Effector memory CD8-positive, alpha-beta T cell (primary cell): ENCODE data around the gene JAKMIP2.
"Not testable (repeated sequence)": the region's sequence is repeated elsewhere in the genome, so short reads cannot be mapped to it uniquely, and the experiment has no call there.

Experiments
- ATAC-seq: fragments of 150-1000 bp; cut with Tn5 transposase; replicated peaks from 2 replicates; pipeline ENCODE4 v1.10.0; 2021; ENCODE audit warnings: mild to moderate bottlenecking, moderate library complexity
- DNase-seq, 3 experiments: peaks; one replicate each; pipeline ENCODE4 v3.0.0; 2021
- H3K27ac Mint-ChIP-seq, 2 donors: one replicate each; pipeline ENCODE4 v1.8.0; 2022; ENCODE audit warnings: mild to moderate bottlenecking in 2 of 2, mixed read lengths in 2 of 2, moderate library complexity in 2 of 2
- H3K27me3 Mint-ChIP-seq, 2 donors: one replicate each; pipeline ENCODE4 v1.8.0; 2022; ENCODE audit warnings: mixed read lengths in 2 of 2
- H3K36me3 Mint-ChIP-seq: one replicate; pipeline ENCODE4 v1.8.0; 2022; ENCODE audit warnings: mild to moderate bottlenecking, moderate library complexity, mixed read lengths; ENCODE audit not compliant: insufficient read depth
- H3K4me1 Mint-ChIP-seq, 2 donors: one replicate each; pipeline ENCODE4 v1.8.0; 2022; ENCODE audit warnings: low read depth in 2 of 2, mixed read lengths in 2 of 2
- H3K4me3 Mint-ChIP-seq, 2 donors: one replicate each; pipeline ENCODE4 v1.8.0; 2022; ENCODE audit warnings: mild to moderate bottlenecking in 2 of 2, mixed read lengths in 2 of 2, moderate library complexity in 2 of 2
- H3K9me3 Mint-ChIP-seq, 2 donors: one replicate each; pipeline ENCODE4 v1.8.0; 2022; ENCODE audit warnings: mixed read lengths in 2 of 2
- total RNA-seq, 9 experiments: gene quantifications; one replicate each; lab custom pipeline; 2026; lab: John Stamatoyannopoulos, UW

The JAKMIP2 gene
- total RNA-seq = 4.3 to 52.9 (median 17.6) reads per million in 9 experiments

DNA sequence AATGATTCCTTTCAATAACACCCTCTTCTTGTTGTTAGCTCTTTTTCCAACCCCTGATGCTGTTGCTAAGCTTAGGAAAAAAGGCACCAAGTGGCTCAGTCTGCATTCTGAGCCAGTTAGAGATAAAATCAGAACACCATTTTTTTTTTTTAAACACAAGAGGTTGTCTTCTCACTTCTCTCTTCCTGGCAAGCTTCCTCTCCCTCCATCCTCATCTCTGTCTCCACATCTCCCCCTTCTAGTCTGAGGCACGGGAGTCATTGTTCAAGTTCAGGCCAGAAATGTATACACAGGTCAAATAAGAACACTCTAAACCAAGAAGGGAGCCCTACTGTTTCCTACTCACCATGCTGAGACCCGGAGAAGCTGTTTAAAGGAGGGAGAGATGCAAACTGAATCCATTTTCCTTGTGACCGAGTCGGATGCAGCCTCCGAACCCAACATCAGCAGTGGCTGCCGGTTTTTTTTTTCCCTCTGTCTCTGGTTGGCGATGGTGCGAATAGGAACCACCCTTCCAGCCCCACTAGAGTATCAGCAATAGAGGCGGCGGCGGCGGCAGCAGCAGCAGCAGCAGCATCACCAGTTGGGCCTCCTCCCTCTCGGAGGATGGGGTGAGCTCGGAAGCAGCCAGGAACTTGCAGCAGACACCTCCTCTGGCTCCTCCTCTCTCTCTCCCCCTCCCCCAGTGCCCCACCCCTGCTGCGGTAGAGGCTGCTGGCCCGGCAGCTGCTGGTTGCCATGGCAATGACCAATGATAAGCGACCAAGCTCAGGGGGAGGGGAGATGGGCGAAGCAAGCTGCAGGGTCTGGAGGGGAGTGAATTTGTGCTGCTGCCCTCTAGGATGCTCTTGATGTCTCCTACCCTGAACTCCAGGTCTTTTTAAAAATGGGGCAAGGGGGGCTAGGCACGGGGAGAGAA is at the start of gene JAKMIP2:
TSS of gene JAKMIP2 (minus strand) at position 619 of the 919 bp plus-strand sequence. CDS start 110,922 bp downstream, outside the sequence.
- H3K27ac Mint-ChIP-seq = peak within 1 kb of the TSS; percentile 95 to 99
- peaks cover 8% of the 10 kb centered on the region for H3K36me3 Mint-ChIP-seq
- peak within 1 kb of the TSS; percentile 83 to 99 for H3K4me3 Mint-ChIP-seq
- DNase-seq = peak; percentile 73 to 82 (median 80)
- peak; percentile 94 for ATAC-seq
- peaks cover 25 to 28% of the 10 kb centered on the region in 2 donors for H3K4me1 Mint-ChIP-seq
- no peaks in the 10 kb centered on the region for H3K27me3 Mint-ChIP-seq
- H3K9me3 Mint-ChIP-seq = no peaks in the 10 kb centered on the region

- no peak for DNase-seq
- no peak within 1 kb of the TSS for H3K27ac Mint-ChIP-seq
- H3K36me3 Mint-ChIP-seq = no peaks in the 10 kb centered on the region
- peaks cover 28 to 33% of the 10 kb centered on the region in 2 donors for H3K27me3 Mint-ChIP-seq
- H3K4me3 Mint-ChIP-seq = no peak within 1 kb of the TSS
- no peak for ATAC-seq
- no peaks in the 10 kb centered on the region for H3K4me1 Mint-ChIP-seq
- H3K9me3 Mint-ChIP-seq = no peaks in the 10 kb centered on the region
Measured at GRCh38 chr5:147831465-147831864, 48.9 kb upstream of the JAKMIP2 start, which contains the start of gene SPINK1. TSS of gene SPINK1 (minus strand) at chr5:147831671. CDS start at chr5:147831577, 94 bp downstream.

DNA sequence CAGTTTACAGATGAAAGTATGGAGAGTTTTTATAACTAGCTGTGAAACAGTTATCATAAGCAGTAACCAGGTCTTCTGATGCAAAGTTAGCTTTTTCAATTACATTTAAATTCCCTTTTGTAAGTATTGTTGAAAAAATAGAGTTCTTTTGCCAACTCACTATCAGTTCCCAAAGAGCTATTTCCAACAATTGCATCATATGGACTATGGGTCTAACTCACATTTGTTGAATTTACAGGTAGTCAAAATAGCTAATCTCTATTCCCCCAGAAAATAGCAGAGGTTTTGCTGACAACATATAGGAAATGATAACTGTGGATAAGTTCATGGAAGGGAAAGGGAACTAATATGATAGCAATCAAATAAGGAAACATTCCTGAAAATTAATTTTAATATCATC is 47.5 kb upstream of the JAKMIP2 start:
- no peak overlapping the region for H3K4me3 Mint-ChIP-seq
- no peak for DNase-seq
- peaks cover 28 to 45% of the 10 kb centered on the region in 2 donors for H3K27me3 Mint-ChIP-seq

GRCh38 chr5:147827017-147827416 is 44.5 kb upstream of the JAKMIP2 start:
- not testable (repeated sequence) for H3K27ac Mint-ChIP-seq, H3K4me1 Mint-ChIP-seq, ATAC-seq, H3K36me3 Mint-ChIP-seq, DNase-seq, H3K9me3 Mint-ChIP-seq, H3K4me3 Mint-ChIP-seq
- H3K27me3 Mint-ChIP-seq = peaks cover 32 to 39% of the 10 kb centered on the region in 2 donors

More for the DNA sequence above, 47.5 kb upstream of the JAKMIP2 start:
- no peaks in the 10 kb centered on the region for H3K36me3 Mint-ChIP-seq
- no peak overlapping the region for H3K27ac Mint-ChIP-seq
- H3K4me1 Mint-ChIP-seq = no peaks in the 10 kb centered on the region
- H3K9me3 Mint-ChIP-seq = no peaks in the 10 kb centered on the region
- ATAC-seq = no peak

GRCh38 chr5:147826361-147826760 is 43.8 kb upstream of the JAKMIP2 start:
- Mint-ChIP-seq H3K4me1 (no peaks in the 10 kb centered on the region), H3K4me3 (no peak overlapping the region), H3K27ac (no peak overlapping the region), H3K9me3 (no peaks in the 10 kb centered on the region), H3K36me3 (no peaks in the 10 kb centered on the region), H3K27me3 (peaks cover 38 to 39% of the 10 kb centered on the region in 2 donors)
- DNase-seq (no peak), ATAC-seq (no peak)

DNA sequence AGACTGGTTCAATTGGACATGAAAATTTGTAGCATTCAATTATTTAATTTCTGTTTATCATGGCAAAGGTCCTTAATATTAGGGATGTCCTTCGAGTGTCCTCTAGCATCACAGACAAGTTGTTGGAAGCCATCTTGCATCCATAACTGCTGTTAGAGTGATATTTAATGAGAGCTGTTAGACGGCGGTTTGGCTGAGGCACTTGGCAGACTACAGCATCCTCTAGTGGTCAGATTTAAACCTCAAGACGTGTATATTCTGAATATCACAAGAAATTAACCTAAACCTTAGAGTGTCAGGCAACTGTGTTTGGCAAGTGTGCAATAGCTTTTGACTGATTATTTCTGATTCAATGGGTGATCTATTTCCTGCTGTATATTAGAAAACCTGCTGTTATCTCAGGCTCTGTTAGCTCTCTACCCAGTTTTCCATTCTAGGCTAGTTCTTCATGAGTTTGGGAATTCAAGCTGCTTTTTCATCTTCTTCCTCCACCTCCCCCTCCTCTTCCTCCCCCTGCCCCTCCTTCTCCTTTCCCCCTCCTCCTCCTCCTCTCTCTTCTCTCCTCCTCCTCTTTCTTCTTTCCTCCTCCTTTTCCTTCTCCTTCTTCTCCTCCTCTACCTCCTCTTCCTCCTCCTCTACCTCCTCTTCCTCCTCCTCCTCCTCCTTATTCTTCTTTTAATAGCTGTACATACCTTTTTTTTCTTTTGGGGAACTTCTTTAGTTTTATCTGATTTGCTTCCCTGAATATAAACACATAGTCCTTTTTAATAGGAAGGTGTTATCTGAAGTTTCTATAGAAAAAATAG is 40.4 kb upstream of the JAKMIP2 start:
- peak; percentile 42 to 56 (median 53) for DNase-seq
- ATAC-seq = peak; percentile 97
- H3K27ac Mint-ChIP-seq = no peak overlapping the region
- H3K27me3 Mint-ChIP-seq = peaks cover 14 to 16% of the 10 kb centered on the region in 2 donors
- H3K9me3 Mint-ChIP-seq = no peaks in the 10 kb centered on the region
- H3K36me3 Mint-ChIP-seq = no peaks in the 10 kb centered on the region
- H3K4me1 Mint-ChIP-seq = no peaks in the 10 kb centered on the region
- H3K4me3 Mint-ChIP-seq = no peak overlapping the region

DNA sequence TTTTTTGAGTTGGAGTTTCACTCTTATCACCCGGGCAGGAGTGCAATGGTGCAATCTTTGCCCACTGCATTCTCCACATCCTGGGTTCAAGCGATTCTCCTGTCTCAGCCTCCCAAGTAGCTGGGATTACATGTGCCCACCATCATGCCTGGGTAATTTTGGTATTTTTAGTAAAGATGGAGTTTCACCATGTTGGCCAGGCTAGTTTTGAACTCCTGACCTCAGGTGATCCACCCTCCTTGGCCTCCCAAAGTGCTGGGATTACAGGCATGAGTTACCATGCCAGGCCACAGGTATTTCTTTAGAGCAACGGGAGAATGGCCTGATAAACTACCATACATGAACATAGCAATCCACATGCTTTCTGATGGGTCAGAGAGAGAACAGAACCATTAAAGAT is 39.7 kb upstream of the JAKMIP2 start:
- H3K27ac Mint-ChIP-seq, ATAC-seq, H3K4me1 Mint-ChIP-seq, H3K36me3 Mint-ChIP-seq, H3K4me3 Mint-ChIP-seq, DNase-seq, H3K9me3 Mint-ChIP-seq: not testable (repeated sequence)
- H3K27me3 Mint-ChIP-seq = peaks cover 14% of the 10 kb centered on the region in 2 donors

DNA sequence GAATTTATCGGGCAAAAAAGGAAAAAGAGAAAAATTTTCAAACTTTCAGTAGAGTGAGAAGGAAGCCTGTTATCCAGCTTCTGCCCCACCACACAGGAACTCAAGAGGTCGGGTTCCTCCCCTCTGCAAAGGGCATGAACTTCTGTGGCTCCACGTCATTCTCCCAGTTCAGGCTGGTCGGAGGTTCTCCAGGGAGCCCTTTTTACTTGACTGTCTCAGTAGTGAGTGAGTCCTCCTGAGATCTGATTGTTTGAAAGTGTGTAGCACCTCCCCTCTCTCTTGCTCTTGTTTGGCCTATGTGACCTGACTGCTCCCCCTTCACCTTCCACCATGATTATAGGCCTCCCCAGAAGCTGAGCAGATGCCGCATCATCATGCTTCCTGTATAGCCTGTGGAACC is 39.2 kb upstream of the JAKMIP2 start:
- Mint-ChIP-seq H3K9me3 (no peaks in the 10 kb centered on the region), H3K27ac (no peak overlapping the region), H3K4me1 (no peaks in the 10 kb centered on the region), H3K27me3 (peaks cover 10 to 14% of the 10 kb centered on the region in 2 donors), H3K36me3 (no peaks in the 10 kb centered on the region), H3K4me3 (no peak overlapping the region)
- no peak for DNase-seq
- ATAC-seq = no peak

DNA sequence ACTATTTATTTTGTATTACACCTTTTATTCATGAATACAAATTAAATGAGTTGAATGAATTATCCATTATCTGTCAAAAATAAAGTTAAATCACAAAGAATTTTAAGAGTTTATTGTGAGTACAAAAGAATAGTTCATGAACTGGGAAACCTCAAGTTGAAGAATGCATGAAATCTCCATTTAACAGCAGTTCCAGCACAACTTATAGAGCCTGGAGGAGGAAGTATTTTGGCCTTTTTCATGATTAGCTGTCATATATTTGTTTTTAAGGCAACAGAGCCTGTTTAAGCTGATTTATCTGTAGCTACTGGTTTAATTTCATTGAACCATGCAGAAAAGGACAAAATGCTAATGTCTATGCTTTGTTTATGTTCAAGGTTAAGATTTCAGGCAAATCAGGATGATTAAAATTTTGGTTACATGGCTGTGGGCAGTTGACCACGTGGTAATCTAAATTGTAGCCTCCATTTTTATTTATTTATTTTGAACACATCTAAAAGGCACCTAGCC is 36.8 kb upstream of the JAKMIP2 start:
- H3K27ac Mint-ChIP-seq = no peak overlapping the region
- no peak overlapping the region for H3K4me3 Mint-ChIP-seq
- ATAC-seq = no peak
- no peaks in the 10 kb centered on the region for H3K9me3 Mint-ChIP-seq
- H3K27me3 Mint-ChIP-seq = peaks cover 0 to 10% of the 10 kb centered on the region in 2 donors
- H3K36me3 Mint-ChIP-seq = no peaks in the 10 kb centered on the region
- H3K4me1 Mint-ChIP-seq = no peaks in the 10 kb centered on the region
- DNase-seq = no peak

- ATAC-seq (no peak), DNase-seq (no peak)
- no peak overlapping the region for H3K4me3 Mint-ChIP-seq
- peaks cover 0 to 10% of the 10 kb centered on the region in 2 donors for H3K27me3 Mint-ChIP-seq
- H3K36me3 Mint-ChIP-seq = no peaks in the 10 kb centered on the region
- H3K27ac Mint-ChIP-seq = no peak overlapping the region
- H3K4me1 Mint-ChIP-seq = no peaks in the 10 kb centered on the region
- no peaks in the 10 kb centered on the region for H3K9me3 Mint-ChIP-seq
Measured at GRCh38 chr5:147818290-147818689, 35.8 kb upstream of the JAKMIP2 start.

GRCh38 chr5:147813696-147814095 is 31.2 kb upstream of the JAKMIP2 start:
- Mint-ChIP-seq H3K4me1 (no peaks in the 10 kb centered on the region), H3K36me3 (no peaks in the 10 kb centered on the region), H3K27me3 (no peaks in the 10 kb centered on the region), H3K9me3 (no peaks in the 10 kb centered on the region), H3K4me3 (no peak overlapping the region), H3K27ac (no peak overlapping the region)
- DNase-seq (no peak), ATAC-seq (no peak)

DNA sequence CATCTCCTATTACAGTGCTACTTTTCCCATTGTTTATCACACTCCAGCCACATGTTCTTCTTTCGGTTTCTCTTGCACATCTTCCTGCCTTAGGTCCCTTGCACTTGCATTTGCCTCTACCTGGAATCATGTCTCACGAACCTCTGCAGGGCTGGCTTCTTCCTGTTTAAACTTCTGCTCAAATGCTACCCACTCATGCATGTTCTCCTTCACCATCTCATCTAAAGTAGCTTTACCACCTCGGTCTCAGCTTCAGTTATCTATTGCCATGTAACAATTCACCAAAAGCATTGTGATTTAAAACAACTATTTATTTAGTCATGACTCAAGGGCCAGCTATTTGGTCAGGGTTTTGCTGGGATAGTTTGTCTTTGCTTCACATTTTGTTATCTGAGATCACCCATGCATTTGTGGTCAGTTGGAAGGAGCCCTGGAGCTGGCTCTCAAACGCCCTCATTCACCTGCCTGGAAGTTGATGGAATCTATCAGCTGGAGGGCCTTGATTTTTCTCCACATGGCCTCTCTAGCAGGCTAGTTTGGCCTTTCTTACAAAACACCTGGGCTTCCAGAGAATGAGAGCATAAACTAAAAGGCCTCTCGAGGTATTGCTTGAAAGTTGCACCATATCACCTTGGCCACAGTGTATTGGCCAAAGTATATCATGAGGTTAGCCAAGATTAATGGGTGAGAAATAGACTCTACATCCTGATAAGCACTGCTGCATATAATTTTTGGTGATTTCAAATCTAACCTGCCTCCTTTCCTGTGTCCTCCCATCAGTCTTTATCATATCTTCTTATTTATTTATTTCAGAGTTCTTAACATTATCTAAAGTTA is 27.5 kb upstream of the JAKMIP2 start:
- H3K27me3 Mint-ChIP-seq = no peaks in the 10 kb centered on the region
- H3K27ac Mint-ChIP-seq = no peak overlapping the region
- no peak overlapping the region for H3K4me3 Mint-ChIP-seq
- peaks cover 4 to 8% of the 10 kb centered on the region in 2 donors for H3K4me1 Mint-ChIP-seq
- no peaks in the 10 kb centered on the region for H3K9me3 Mint-ChIP-seq
- DNase-seq (no peak), ATAC-seq (no peak)
- no peaks in the 10 kb centered on the region for H3K36me3 Mint-ChIP-seq
